Inflammatory macrophage treated with lipopolysaccharide for 4 hours (primary cell): ENCODE data around the gene CCDC148.
"Not testable (repeated sequence)": the region's sequence is repeated elsewhere in the genome, so short reads cannot be mapped to it uniquely, and the experiment has no call there.

ENCODE experiments used
- DNase-seq: peaks from one replicate; pipeline ENCODE4 v3.0.0-alpha.2; 2020

CCDC148 gene

GRCh38 chr2:158350751-158351465, 105.6 kb downstream of the CCDC148 start:
- DNase-seq, result not testable (repeated sequence)

- no peak for DNase-seq
These were observed 110.5 kb downstream of the CCDC148 start for GRCh38 chr2:158346032-158346431.

GRCh38 chr2:158339513-158339912, 117.0 kb downstream of the CCDC148 start:
- no peak for DNase-seq

- no peak for DNase-seq
These were observed 119.5 kb downstream of the CCDC148 start for GRCh38 chr2:158337018-158337417.

GRCh38 chr2:158331799-158332198, 124.8 kb downstream of the CCDC148 start:
- DNase-seq, result not testable (repeated sequence)

- DNase-seq, result no peak
These were observed 130.7 kb downstream of the CCDC148 start for GRCh38 chr2:158325782-158326340.

- no peak for DNase-seq
These were observed 131.3 kb downstream of the CCDC148 start for GRCh38 chr2:158325031-158325781.

GRCh38 chr2:158323381-158323780, 133.2 kb downstream of the CCDC148 start:
- no peak for DNase-seq

- no peak for DNase-seq
These were observed 135.3 kb downstream of the CCDC148 start for GRCh38 chr2:158321264-158321663.

- DNase-seq, result peak; percentile 39
These were observed 137.3 kb downstream of the CCDC148 start for GRCh38 chr2:158319269-158319668.

- DNase-seq, result no peak
These were observed 138.9 kb downstream of the CCDC148 start for GRCh38 chr2:158317642-158318041.

- DNase-seq, result peak; percentile 18
These were observed 140.6 kb downstream of the CCDC148 start for GRCh38 chr2:158315803-158316414.

GRCh38 chr2:158315000-158315399, 141.6 kb downstream of the CCDC148 start:
- no peak for DNase-seq

- no peak for DNase-seq
These were observed 142.8 kb downstream of the CCDC148 start for GRCh38 chr2:158313734-158314133.

GRCh38 chr2:158312981-158313380, 143.6 kb downstream of the CCDC148 start:
- DNase-seq, result peak; percentile 61

GRCh38 chr2:158310407-158310806, 146.1 kb downstream of the CCDC148 start:
- DNase-seq, result not testable (repeated sequence)

- no peak for DNase-seq
These were observed 151.1 kb downstream of the CCDC148 start for GRCh38 chr2:158305501-158305900.

- DNase-seq, result no peak
These were observed 156.2 kb downstream of the CCDC148 start for GRCh38 chr2:158300394-158300793.

- peak; percentile 68 for DNase-seq
These were observed 158.9 kb downstream of the CCDC148 start for GRCh38 chr2:158297606-158298005.

GRCh38 chr2:158297120-158297519, 159.4 kb downstream of the CCDC148 start:
- DNase-seq, result no peak

GRCh38 chr2:158293722-158294121, 162.8 kb downstream of the CCDC148 start:
- DNase-seq, result no peak

- DNase-seq, result no peak
These were observed 164.9 kb downstream of the CCDC148 start for GRCh38 chr2:158291544-158292180.

- DNase-seq, result no peak
These were observed 166.3 kb downstream of the CCDC148 start for GRCh38 chr2:158290225-158290624.
